Endothelial cell of umbilical vein (primary cell): Measurements from ENCODE around the gene HOXA2. TPM values are rescaled to one million over a fixed set of nuclear protein-coding genes. Genes with fewer than 3 reads are reported as not detected.

Source experiments
- BruUV-seq: library from RNA; stranded (reverse); fragments of 400-500 nt; replicated peaks from 2 replicates; lab custom pipeline; 2021; lab: Mats Ljungman, UMichigan
- CTCF ChIA-PET: fragments of 300-600, 350-600 bp; sonication (Branson Sonifier 250); formaldehyde crosslinking; loops from one replicate; lab custom pipeline; 2021; ENCODE audit warnings: antibody characterized with exemption, inconsistent platforms; lab: Charles Lee
- POLR2A ChIA-PET: fragments of 300-600, 350-600 bp; sonication (Branson Sonifier 250); formaldehyde crosslinking; loops from one replicate; lab custom pipeline; 2021; ENCODE audit warnings: antibody characterized with exemption, inconsistent platforms; lab: Charles Lee
- DNase-seq: peaks from one replicate; pipeline ENCODE4 v3.0.0-alpha.2; 2011; ENCODE audit warnings: low read depth, low spot score
- FAIRE-seq: peaks from 2 replicates; lab custom pipeline; 2011; peaks lifted over from hg19 to GRCh38; lab: Jason Lieb, UNC
- H2AFZ ChIP-seq: 2 replicates; pipeline ENCODE4 v1.6.0; 2012; ENCODE audit warnings: low read depth, low read length, control low read depth, inconsistent platforms
- H3K27ac ChIP-seq: 2 replicates; pipeline ENCODE4 v1.5.1; 2011; ENCODE audit warnings: low read depth, mild to moderate bottlenecking, control low read depth, low read length, moderate library complexity; ENCODE audit not compliant: insufficient read depth
- H3K27me3 ChIP-seq, 2 experiments: 2 replicates each; pipeline versions ENCODE4 v1.6.0 to v1.6.1; 2011; ENCODE audit warnings: low read length in 2 of 2, mixed read lengths in 1 of 2; ENCODE audit not compliant: control insufficient read depth in 2 of 2, insufficient read depth in 2 of 2
- H3K36me3 ChIP-seq, 2 experiments: 2 replicates in 1 of 2; 3 replicates in 1 of 2; pipeline ENCODE4 v1.5.1; 2011; ENCODE audit warnings: low read length in 2 of 2, mild to moderate bottlenecking in 1 of 2, moderate library complexity in 1 of 2; ENCODE audit not compliant: control insufficient read depth in 2 of 2, insufficient read depth in 2 of 2; ENCODE audit errors: extremely low read depth in 1 of 2
- H3K4me1 ChIP-seq: 3 replicates; pipeline ENCODE4 v1.5.1; 2011; ENCODE audit warnings: mild to moderate bottlenecking, low read length; ENCODE audit not compliant: control insufficient read depth, insufficient read depth; ENCODE audit errors: extremely low read depth
- H3K4me2 ChIP-seq: 2 replicates; pipeline ENCODE4 v1.6.1; 2011; ENCODE audit warnings: low read length, control low read depth, mixed read lengths; ENCODE audit not compliant: insufficient read depth
- H3K4me3 ChIP-seq, 3 experiments: fragments of 200-600 bp in 1 of 3; sonication (generic), shearing (Covaris generic) in 1 of 3; replicated peaks in 1 of 3; 2 replicates each; pipeline ENCODE4 v1.5.1; 2011 to 2016; ENCODE audit warnings: control low read depth in 3 of 3, low read length in 3 of 3, mild to moderate bottlenecking in 2 of 3, inconsistent platforms in 1 of 3, low read depth in 1 of 3, moderate library complexity in 1 of 3; ENCODE audit not compliant: insufficient read depth in 1 of 3
- H3K79me2 ChIP-seq: 2 replicates; pipeline ENCODE4 v1.6.0; 2012; ENCODE audit warnings: low read length, inconsistent platforms; ENCODE audit not compliant: control insufficient read depth, insufficient read depth
- H3K9ac ChIP-seq: replicated peaks from 2 replicates; pipeline ENCODE3; 2011; ENCODE audit warnings: low read length, control low read depth; ENCODE audit not compliant: insufficient read depth; ENCODE audit errors: extremely low read depth
- H3K9me1 ChIP-seq: replicated peaks from 3 replicates; pipeline ENCODE4 v1.6.0; 2011; ENCODE audit warnings: mild to moderate bottlenecking, low read length; ENCODE audit not compliant: control insufficient read depth, insufficient read depth; ENCODE audit errors: extremely low read depth
- H3K9me3 ChIP-seq: replicated peaks from 2 replicates; pipeline ENCODE4 v1.5.1; 2012; ENCODE audit warnings: low read length, inconsistent platforms; ENCODE audit not compliant: control insufficient read depth, insufficient read depth
- H4K20me1 ChIP-seq: replicated peaks from 2 replicates; pipeline ENCODE3; 2011; ENCODE audit warnings: mild to moderate bottlenecking, low read length; ENCODE audit not compliant: control insufficient read depth, insufficient read depth; ENCODE audit errors: extremely low read depth
- CTCF ChIP-seq, 2 donors: IDR thresholded peaks; 1 replicate in 1 of 2; 2 replicates in 1 of 2; pipeline ENCODE4 v1.5.1; 2011; ENCODE audit warnings: low read length in 2 of 2, mild to moderate bottlenecking in 2 of 2, moderate library complexity in 2 of 2, control low read depth in 1 of 2, inconsistent platforms in 1 of 2, low read depth in 1 of 2; ENCODE audit not compliant: insufficient read depth in 1 of 2; ENCODE audit errors: extremely low read depth in 1 of 2
- EZH2 ChIP-seq: IDR thresholded peaks from 2 replicates; pipeline ENCODE4 v1.6.1; 2012; ENCODE audit warnings: borderline replicate concordance, low read depth, mild to moderate bottlenecking, moderate library complexity, low read length, inconsistent platforms; ENCODE audit not compliant: severe bottlenecking
- FOS ChIP-seq: IDR thresholded peaks from 2 replicates; pipeline ENCODE4 v1.6.1; 2011; ENCODE audit warnings: mild to moderate bottlenecking, low read length, moderate library complexity, borderline replicate concordance; ENCODE audit not compliant: insufficient read depth
- GATA2 ChIP-seq: IDR thresholded peaks from 2 replicates; pipeline ENCODE4 v1.7.0; 2011; ENCODE audit warnings: low read depth, mild to moderate bottlenecking, moderate library complexity, mixed read lengths, low read length; ENCODE audit not compliant: insufficient read length, insufficient read depth
- JUN ChIP-seq: IDR thresholded peaks from 2 replicates; pipeline ENCODE4 v1.6.1; 2011; ENCODE audit warnings: borderline replicate concordance, low read depth; ENCODE audit not compliant: insufficient read length, insufficient read depth
- MAX ChIP-seq: IDR thresholded peaks from 2 replicates; pipeline ENCODE4 v1.6.1; 2011; ENCODE audit not compliant: insufficient read depth, insufficient read length
- POLR2A ChIP-seq: IDR thresholded peaks from 2 replicates; pipeline ENCODE4 v1.6.1; 2012; ENCODE audit warnings: low read depth, mild to moderate bottlenecking, control low read depth, low read length
- POLR2AphosphoS5 ChIP-seq: IDR thresholded peaks from 2 replicates; pipeline ENCODE4 v1.6.1; 2012; ENCODE audit warnings: low read depth, mild to moderate bottlenecking, control low read depth, low read length, moderate library complexity; ENCODE audit not compliant: insufficient read depth
- dilution Hi-C: fragments of 300-500 bp; cut with MboI; formaldehyde crosslinking; loops from one replicate; pipeline ENCODE4 v1.15.0; 2019; ENCODE audit warnings: low sequenced_read_pairs; ENCODE audit not compliant: extremely low pct_ligation_motif_present
- intact Hi-C: fragments of 100-400 bp; cut with micrococcal nuclease; formaldehyde crosslinking; loops from one replicate; pipeline ENCODE4 v1.10.0; 2022
- polyA plus RNA-seq, 4 experiments: library from polyadenylated mRNA; depleted of rRNA in 3 of 4; stranded (reverse) in 3 of 4; unstranded in 1 of 4; fragments of >200 nt; gene quantifications; 2 replicates each; pipeline versions ENCODE4 v1.2.1 to v1.2.3, GENCODE V29; 2011 to 2012; ENCODE audit warnings: missing spikeins in 1 of 4
- total RNA-seq: library from RNA; stranded (reverse); gene quantifications from 2 replicates; pipeline ENCODE4 v1.2.3, GENCODE V29; 2021

The HOXA2 gene
- total and polyA plus RNA-seq, 2 donors (not counting 3 experiments of a cell fraction or from before 2014, with no cell fraction given): 1.6 to 2.3 TPM

- FAIRE-seq (no peak), DNase-seq (no peak)
- TF ChIP-seq POLR2A (no peak), POLR2AphosphoS5 (no peak), CTCF (IDR thresholded peaks at IDR 0.05; ENCODE audit: extremely low read depth in 1 of 2, insufficient read depth in 1 of 2, low read depth in 1 of 2, low read length in 2 of 2) (no peak), EZH2 (no peak), FOS (no peak), JUN (no peak), GATA2 (no peak), MAX (no peak)
- H4K20me1 ChIP-seq: no peaks in the 10 kb centered on the region
- CTCF ChIA-PET: interaction anchor here (1.7 kb wide), 1 partner anchor 9 kb away, joined by 5 read pairs; no protein-coding TSS in a partner anchor
- no peak overlapping the region for H3K4me2 ChIP-seq
- dilution Hi-C loops: no loop called here
- no peaks in the 10 kb centered on the region for H3K9me1 ChIP-seq
- H3K4me3 ChIP-seq: no peak overlapping the region
- intact Hi-C loops: no loop called here
- H3K27ac ChIP-seq: no peak overlapping the region
- H3K79me2 ChIP-seq: peaks cover 8% of the 10 kb centered on the region
- no peak overlapping the region for H3K9ac ChIP-seq
- peaks cover 15% of the 10 kb centered on the region for H3K4me1 ChIP-seq
- no TSS peak for BruUV-seq
- peaks cover 2 to 4% of the 10 kb centered on the region in 2 experiments for H3K27me3 ChIP-seq
- H3K9me3 ChIP-seq: no peaks in the 10 kb centered on the region
- H3K36me3 ChIP-seq: no peaks in the 10 kb centered on the region
- no peak overlapping the region for H2AFZ ChIP-seq
- POLR2A ChIA-PET: no interaction called here
Observed at GRCh38 chr7:27091105-27091504, 11.4 kb downstream of the HOXA2 start.
